IMR-90 (cell line): ENCODE measurements around the gene ANK2. TPM values are rescaled to one million over a fixed set of nuclear protein-coding genes. Genes with fewer than 3 reads are reported as not detected.

ENCODE experiments used
- ATAC-seq: fragments of 200-7000 bp; cut with Tn5 transposase; 2 replicates; pipeline ENCODE4 v1.9.1; 2020; ENCODE audit warnings: low read depth, mild to moderate bottlenecking, moderate library complexity
- BruUV-seq: library from RNA; stranded (reverse); fragments of 400-500 nt; replicated peaks from 2 replicates; lab custom pipeline; 2021; lab: Mats Ljungman, UMichigan
- CTCF ChIA-PET: fragments of 300-600 bp; formaldehyde crosslinking; extraction: SDS; loops from one replicate; lab custom pipeline; 2021; ENCODE audit warnings: antibody characterized with exemption; lab: Yijun Ruan, JAX
- POLR2A ChIA-PET: fragments of 300-600 bp; sonication (Branson Sonifier 250); formaldehyde crosslinking; loops from one replicate; lab custom pipeline; 2022; ENCODE audit warnings: antibody characterized with exemption; ENCODE audit not compliant: unreplicated experiment; lab: Charles Lee
- DNase-seq: peaks from one replicate; pipeline ENCODE4 v3.0.0; 2013
- H2AFZ ChIP-seq: replicated peaks from 2 replicates; pipeline ENCODE3; 2013; ENCODE audit warnings: low read length, mild to moderate bottlenecking; ENCODE audit not compliant: poor library complexity
- H2AK5ac ChIP-seq: 2 replicates; pipeline ENCODE4 v1.6.1; 2013; ENCODE audit warnings: low read depth, low read length, inconsistent platforms
- H2AK9ac ChIP-seq: replicated peaks from 2 replicates; pipeline ENCODE3; 2013; ENCODE audit warnings: mild to moderate bottlenecking, low read depth, low read length, moderate library complexity; ENCODE audit not compliant: poor library complexity
- H2BK120ac ChIP-seq: 2 replicates; pipeline ENCODE4 v1.6.1; 2013; ENCODE audit warnings: low read depth, low read length, inconsistent platforms
- H2BK15ac ChIP-seq: 3 replicates; pipeline ENCODE4 v1.6.1; 2013; ENCODE audit warnings: low read depth, low read length, inconsistent platforms
- H2BK20ac ChIP-seq: 2 replicates; pipeline ENCODE4 v1.6.1; 2013; ENCODE audit warnings: low read depth, mild to moderate bottlenecking, inconsistent platforms, low read length, moderate library complexity
- H2BK5ac ChIP-seq: 2 replicates; pipeline ENCODE4 v1.6.1; 2013; ENCODE audit warnings: mild to moderate bottlenecking, low read depth, low read length, inconsistent platforms; ENCODE audit not compliant: poor library complexity, severe bottlenecking
- H3K14ac ChIP-seq: replicated peaks from 2 replicates; pipeline ENCODE4 v1.6.1; 2013; ENCODE audit warnings: low read depth, low read length, inconsistent platforms
- H3K18ac ChIP-seq: 2 replicates; pipeline ENCODE4 v1.6.1; 2013; ENCODE audit warnings: low read depth, low read length, control low read depth
- H3K23ac ChIP-seq: 2 replicates; pipeline ENCODE4 v1.6.1; 2013; ENCODE audit warnings: low read depth, low read length, inconsistent platforms
- H3K27ac ChIP-seq: 2 replicates; pipeline ENCODE4 v1.5.1; 2013; ENCODE audit warnings: mild to moderate bottlenecking, control low read depth, low read length; ENCODE audit not compliant: insufficient read depth
- H3K27me3 ChIP-seq: 2 replicates; pipeline ENCODE4 v1.6.1; 2013; ENCODE audit warnings: low read length; ENCODE audit not compliant: control insufficient read depth, insufficient read depth
- H3K36me3 ChIP-seq: 2 replicates; pipeline ENCODE4 v1.6.1; 2013; ENCODE audit warnings: low read length, mixed read lengths; ENCODE audit not compliant: control insufficient read depth, insufficient read depth
- H3K4ac ChIP-seq: 2 replicates; pipeline ENCODE4 v1.6.1; 2013; ENCODE audit warnings: low read depth, low read length, inconsistent platforms
- H3K4me1 ChIP-seq: 2 replicates; pipeline ENCODE4 v1.6.1; 2013; ENCODE audit warnings: low read length, mixed read lengths; ENCODE audit not compliant: control insufficient read depth, insufficient read depth
- H3K4me2 ChIP-seq: 2 replicates; pipeline ENCODE4 v1.6.1; 2013; ENCODE audit warnings: low read depth, mild to moderate bottlenecking, control low read depth, low read length, moderate library complexity
- H3K4me3 ChIP-seq: 2 replicates; pipeline ENCODE4 v1.5.1; 2013; ENCODE audit warnings: low read depth, mild to moderate bottlenecking, control low read depth, low read length, moderate library complexity; ENCODE audit not compliant: insufficient read depth
- H3K56ac ChIP-seq: 2 replicates; pipeline ENCODE4 v1.6.1; 2013; ENCODE audit warnings: low read length, inconsistent platforms; ENCODE audit not compliant: insufficient read depth; ENCODE audit errors: extremely low read depth
- H3K79me1 ChIP-seq, 2 experiments: 2 replicates each; pipeline ENCODE4 v1.6.1; 2013; ENCODE audit warnings: low read length in 2 of 2, inconsistent platforms in 1 of 2, low read depth in 1 of 2
- H3K9ac ChIP-seq: 2 replicates; pipeline ENCODE4 v1.6.1; 2013; ENCODE audit warnings: low read depth, low read length, control low read depth
- H3K9me1 ChIP-seq: 2 replicates; pipeline ENCODE4 v1.6.1; 2013; ENCODE audit warnings: low read length, inconsistent platforms; ENCODE audit not compliant: insufficient read depth
- H3K9me3 ChIP-seq: 2 replicates; pipeline ENCODE4 v1.6.1; 2013; ENCODE audit warnings: low read length; ENCODE audit not compliant: control insufficient read depth, insufficient read depth
- H4K20me1 ChIP-seq: 2 replicates; pipeline ENCODE4 v1.6.1; 2013; ENCODE audit warnings: low read length, inconsistent platforms; ENCODE audit not compliant: insufficient read depth
- H4K5ac ChIP-seq: 2 replicates; pipeline ENCODE4 v1.6.1; 2013; ENCODE audit warnings: mild to moderate bottlenecking, low read depth, low read length, control low read depth
- H4K8ac ChIP-seq, 2 experiments: 2 replicates each; pipeline ENCODE4 v1.6.1; 2013; ENCODE audit warnings: low read depth in 2 of 2, low read length in 2 of 2, control low read depth in 1 of 2, inconsistent platforms in 1 of 2
- H4K91ac ChIP-seq: 2 replicates; pipeline ENCODE4 v1.6.1; 2013; ENCODE audit warnings: low read depth, low read length, inconsistent platforms; ENCODE audit not compliant: insufficient read depth
- BHLHE40 ChIP-seq: fragments of 150-350 bp; IDR thresholded peaks from 2 replicates; pipeline ENCODE4 v1.6.1; 2016; ENCODE audit warnings: mild to moderate bottlenecking, low read depth, low read length
- CEBPB ChIP-seq: IDR thresholded peaks from 2 replicates; pipeline ENCODE4 v1.6.1; 2012; ENCODE audit warnings: low read depth, low read length, improper control_type of control experiment
- FOS ChIP-seq: fragments of 150-350 bp; IDR thresholded peaks from 2 replicates; pipeline ENCODE4 v1.6.1; 2016; ENCODE audit warnings: low read depth, low read length
- MAFK ChIP-seq: IDR thresholded peaks from 2 replicates; pipeline ENCODE4 v1.6.1; 2012; ENCODE audit warnings: low read depth, low read length, improper control_type of control experiment
- MAZ ChIP-seq: IDR thresholded peaks from 2 replicates; pipeline ENCODE4 v1.6.1; 2012; ENCODE audit warnings: low read depth, mild to moderate bottlenecking, low read length, improper control_type of control experiment, moderate library complexity, borderline replicate concordance
- MXI1 ChIP-seq: IDR thresholded peaks from 2 replicates; pipeline ENCODE4 v1.6.1; 2012; ENCODE audit warnings: low read depth, mild to moderate bottlenecking, low read length, moderate library complexity, borderline replicate concordance
- POLR2A ChIP-seq: IDR thresholded peaks from 2 replicates; pipeline ENCODE4 v1.6.1; 2012; ENCODE audit warnings: mild to moderate bottlenecking, low read depth, low read length
- RCOR1 ChIP-seq: IDR thresholded peaks from 2 replicates; pipeline ENCODE4 v1.6.1; 2012; ENCODE audit warnings: mild to moderate bottlenecking, low read length, improper control_type of control experiment; ENCODE audit not compliant: insufficient replicate concordance
- RFX5 ChIP-seq: IDR thresholded peaks from 2 replicates; pipeline ENCODE4 v1.8.0; 2012; ENCODE audit warnings: low read depth, mild to moderate bottlenecking, low read length, moderate library complexity
- SMC3 ChIP-seq: fragments of 150-350 bp; IDR thresholded peaks from 2 replicates; pipeline ENCODE4 v1.6.1; 2016; ENCODE audit warnings: low read depth, mild to moderate bottlenecking, antibody characterized with exemption, low read length, moderate library complexity
- USF2 ChIP-seq: fragments of 150-350 bp; IDR thresholded peaks from 2 replicates; pipeline ENCODE4 v1.6.1; 2017; ENCODE audit warnings: mild to moderate bottlenecking, antibody characterized with exemption, low read length, low read depth
- WGBS, 2 experiments: methylation state at CpG; one replicate each; pipeline versions ENCODE4 v1.1.5 to v1.1.7; 2013; ENCODE audit warnings: missing lambda C conversion rate in 2 of 2; ENCODE audit not compliant: insufficient read length in 1 of 2; ENCODE audit errors: extremely low coverage in 2 of 2; 5-methylcytosine and 5-hydroxymethylcytosine counted together
- dilution Hi-C: fragments of 300-500 bp; cut with HindIII; formaldehyde crosslinking; loops from one replicate; pipeline ENCODE4 v1.14.3; 2018; ENCODE audit warnings: low sequenced_read_pairs; ENCODE audit not compliant: unreplicated experiment
- in situ Hi-C: fragments of 300-500 bp; cut with MboI; formaldehyde crosslinking; loops from 3 replicates; pipeline ENCODE4 v1.14.3; 2019; ENCODE audit warnings: low sequenced_read_pairs, inconsistent platforms, mixed read lengths
- intact Hi-C: fragments of 100-400 bp; cut with micrococcal nuclease; formaldehyde crosslinking; loops from 2 replicates; pipeline ENCODE4 v1.10.0; 2022
- polyA plus RNA-seq, 3 experiments: library from polyadenylated mRNA; depleted of rRNA; stranded (reverse); fragments of >200 nt; gene quantifications; 2 replicates each; pipeline ENCODE4 v1.2.3, GENCODE V29; 2012; ENCODE audit warnings: low replicate concordance in 1 of 3
- total RNA-seq: library from RNA; depleted of rRNA; stranded (reverse); fragments of >200 nt; gene quantifications from 2 replicates; pipeline ENCODE4 v1.2.3, GENCODE V29; 2012

Gene ANK2
- total and polyA plus RNA-seq, 2 of the 4 experiments (the other 2 are of a cell fraction) = 0.82 to 6.6 TPM

GRCh38 chr4:113209153-113209552 is 159.7 kb downstream of the ANK2 start:
- Histone ChIP-seq H3K36me3 (no peaks in the 10 kb centered on the region), H3K79me1 (no peaks in the 10 kb centered on the region), H2BK5ac (no peak overlapping the region), H2AFZ (no peak overlapping the region), H3K4me2 (no peak overlapping the region), H3K9me3 (no peaks in the 10 kb centered on the region), H3K23ac (no peak overlapping the region), H2BK15ac (no peak overlapping the region), H2BK20ac (no peak overlapping the region), H4K5ac (no peak overlapping the region), H3K9ac (no peak overlapping the region), H3K18ac (no peak overlapping the region), H3K4me3 (no peak overlapping the region), H3K4ac (no peak overlapping the region), H4K8ac (no peak overlapping the region), H3K14ac (no peak overlapping the region), H3K27ac (no peak overlapping the region), H3K27me3 (no peaks in the 10 kb centered on the region), H3K9me1 (no peaks in the 10 kb centered on the region), H2AK5ac (no peak overlapping the region), H3K4me1 (no peaks in the 10 kb centered on the region), H2AK9ac (no peak overlapping the region), H4K91ac (no peak overlapping the region), H2BK120ac (no peak overlapping the region), H3K56ac (no peak overlapping the region), H4K20me1 (no peaks in the 10 kb centered on the region)
- dilution Hi-C loops = no loop called here
- no CpG with 5 or more reads among the region's 4 CpGs for WGBS, 2 experiments
- intact Hi-C loops = no loop called here
- CTCF ChIA-PET = no interaction called here
- BruUV-seq = no TSS peak
- TF ChIP-seq RCOR1 = no peak
- no peak for TF ChIP-seq MAZ
- TF ChIP-seq MAFK = no peak
- no peak for TF ChIP-seq BHLHE40
- TF ChIP-seq SMC3 = no peak
- no peak for TF ChIP-seq MXI1
- TF ChIP-seq CEBPB = no peak
- no peak for TF ChIP-seq USF2
- no peak for TF ChIP-seq FOS
- TF ChIP-seq POLR2A = no peak
- no peak for TF ChIP-seq RFX5
- POLR2A ChIA-PET = no interaction called here
- no peak for ATAC-seq
- DNase-seq = no peak
- in situ Hi-C loops = no loop called here
